Chondrocyte (in vitro differentiated cells): ENCODE data around the gene DCPS. TPM values are rescaled to one million over a fixed set of nuclear protein-coding genes. Genes with fewer than 3 reads are reported as not detected.
"Not testable (repeated sequence)": the region's sequence is repeated elsewhere in the genome, so short reads cannot be mapped to it uniquely, and the experiment has no call there.

Experiments used
- DNase-seq: peaks from one replicate; pipeline ENCODE4 v3.0.0; 2021; ENCODE audit warnings: mixed read lengths, low spot score
- H3K27ac Mint-ChIP-seq: one replicate; pipeline ENCODE4 v1.8.0; 2021; ENCODE audit warnings: mild to moderate bottlenecking, moderate library complexity, mixed read lengths; ENCODE audit not compliant: unreplicated experiment
- H3K27me3 Mint-ChIP-seq: 2 replicates; pipeline ENCODE4 v1.8.0; 2021; ENCODE audit warnings: low read depth, mixed read lengths
- H3K36me3 Mint-ChIP-seq: 2 replicates; pipeline ENCODE4 v1.8.0; 2021; ENCODE audit warnings: low read depth, mixed read lengths
- H3K4me1 Mint-ChIP-seq: 2 replicates; pipeline ENCODE4 v1.8.0; 2021; ENCODE audit warnings: low read depth, mild to moderate bottlenecking, mixed read lengths
- H3K4me3 Mint-ChIP-seq: one replicate; pipeline ENCODE4 v1.8.0; 2021; ENCODE audit warnings: mild to moderate bottlenecking, moderate library complexity, mixed read lengths; ENCODE audit not compliant: unreplicated experiment
- H3K9me3 Mint-ChIP-seq: 2 replicates; pipeline ENCODE4 v1.8.0; 2021; ENCODE audit warnings: low read depth, mixed read lengths
- CTCF ChIP-seq: fragments of 200-600 bp; sonication (generic); IDR thresholded peaks from 2 replicates; pipeline ENCODE4 v1.5.0; 2021; ENCODE audit warnings: antibody characterized with exemption, mild to moderate bottlenecking, moderate library complexity
- total RNA-seq: library from RNA; stranded (reverse); gene quantifications from 3 replicates; pipeline ENCODE4 v1.2.1, GENCODE V29; 2021

DCPS gene
- total RNA-seq, 1 donor from 2014 or later, result 12.4 TPM

DNA sequence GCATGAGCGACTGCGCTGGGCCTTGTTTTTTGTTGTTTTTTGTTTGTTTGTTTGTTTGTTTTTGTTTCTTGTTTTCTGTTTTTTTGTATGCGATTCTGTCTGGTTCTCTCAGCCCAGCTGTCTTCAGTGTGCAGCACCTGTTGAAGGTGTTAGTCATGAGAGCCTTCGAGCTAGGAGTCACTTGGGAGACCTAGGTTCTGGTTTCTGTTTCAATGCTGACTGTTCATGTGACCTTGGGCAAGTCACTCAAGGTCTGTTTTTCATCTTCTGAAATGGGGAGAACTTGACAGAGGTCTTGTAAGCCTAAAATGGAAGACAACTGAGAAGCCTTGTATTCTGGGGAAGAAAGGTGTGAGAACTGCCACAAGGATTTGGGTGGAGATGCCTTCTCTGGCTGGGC is 1.8 kb downstream of the DCPS start:
- DNase-seq, result no peak
- H3K27ac Mint-ChIP-seq, result no peak overlapping the region
- peaks cover 40% of the 10 kb centered on the region for H3K4me1 Mint-ChIP-seq
- no peaks in the 10 kb centered on the region for H3K27me3 Mint-ChIP-seq
- H3K9me3 Mint-ChIP-seq, result no peaks in the 10 kb centered on the region
- no peaks in the 10 kb centered on the region for H3K36me3 Mint-ChIP-seq
- no peak for TF ChIP-seq CTCF
- H3K4me3 Mint-ChIP-seq, result no peak overlapping the region

DNA sequence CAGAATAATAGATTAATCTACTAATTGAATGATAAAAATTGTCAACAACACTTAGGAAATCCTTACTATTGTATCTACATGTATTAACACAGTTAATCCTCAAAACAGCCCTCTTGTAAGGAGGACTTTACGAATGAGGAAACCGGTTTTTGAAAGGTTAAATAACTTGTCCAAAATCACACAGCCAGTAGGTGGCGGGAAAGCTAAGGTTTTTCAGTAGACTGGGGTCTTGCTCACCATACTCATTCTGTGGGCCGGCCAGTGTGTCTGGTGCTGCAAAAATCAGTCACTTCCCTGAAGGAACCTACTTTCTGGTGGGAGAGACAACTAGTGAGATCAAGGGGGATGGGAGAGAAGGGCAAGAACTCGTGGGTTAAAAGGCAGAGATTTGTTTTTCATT is 3.8 kb downstream of the DCPS start:
- no peak for DNase-seq
- no peaks in the 10 kb centered on the region for H3K27me3 Mint-ChIP-seq
- H3K27ac Mint-ChIP-seq, result no peak overlapping the region
- peaks cover 4% of the 10 kb centered on the region for H3K36me3 Mint-ChIP-seq
- TF ChIP-seq CTCF, result peak; percentile 83
- H3K9me3 Mint-ChIP-seq, result no peaks in the 10 kb centered on the region
- H3K4me3 Mint-ChIP-seq, result no peak overlapping the region
- H3K4me1 Mint-ChIP-seq, result peaks cover 41% of the 10 kb centered on the region

GRCh38 chr11:126308271-126308671 is 4.4 kb downstream of the DCPS start:
- peaks cover 37% of the 10 kb centered on the region for H3K4me1 Mint-ChIP-seq
- H3K4me3 Mint-ChIP-seq, result no peak overlapping the region
- peaks cover 4% of the 10 kb centered on the region for H3K36me3 Mint-ChIP-seq
- no peaks in the 10 kb centered on the region for H3K27me3 Mint-ChIP-seq
- no peak overlapping the region for H3K27ac Mint-ChIP-seq
- DNase-seq, result no peak
- TF ChIP-seq CTCF, result no peak
- H3K9me3 Mint-ChIP-seq, result no peaks in the 10 kb centered on the region

DNA sequence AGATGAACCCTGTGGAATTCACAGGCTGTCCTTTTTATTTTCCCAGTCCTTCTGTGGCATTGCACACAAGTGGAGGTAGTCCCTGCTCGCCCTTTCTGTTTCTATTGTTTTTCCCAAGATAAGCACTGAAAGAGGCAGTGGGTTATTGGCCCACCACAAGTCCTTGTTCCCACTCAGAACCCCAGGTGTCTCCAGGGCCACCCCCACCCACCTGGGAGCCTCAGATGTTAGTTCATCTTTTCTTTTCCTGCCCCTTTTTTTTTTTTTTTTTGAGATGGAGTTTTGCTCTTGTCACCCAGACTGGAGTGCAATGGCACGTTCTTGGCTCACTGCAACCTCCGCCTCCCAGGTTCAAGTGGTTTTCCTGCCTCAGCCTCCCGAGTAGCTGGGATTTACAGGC is 4.9 kb downstream of the DCPS start:
- H3K4me1 Mint-ChIP-seq, result peaks cover 38% of the 10 kb centered on the region
- not testable (repeated sequence) for H3K9me3 Mint-ChIP-seq, H3K27me3 Mint-ChIP-seq, DNase-seq, H3K27ac Mint-ChIP-seq, H3K4me3 Mint-ChIP-seq, H3K36me3 Mint-ChIP-seq

DNA sequence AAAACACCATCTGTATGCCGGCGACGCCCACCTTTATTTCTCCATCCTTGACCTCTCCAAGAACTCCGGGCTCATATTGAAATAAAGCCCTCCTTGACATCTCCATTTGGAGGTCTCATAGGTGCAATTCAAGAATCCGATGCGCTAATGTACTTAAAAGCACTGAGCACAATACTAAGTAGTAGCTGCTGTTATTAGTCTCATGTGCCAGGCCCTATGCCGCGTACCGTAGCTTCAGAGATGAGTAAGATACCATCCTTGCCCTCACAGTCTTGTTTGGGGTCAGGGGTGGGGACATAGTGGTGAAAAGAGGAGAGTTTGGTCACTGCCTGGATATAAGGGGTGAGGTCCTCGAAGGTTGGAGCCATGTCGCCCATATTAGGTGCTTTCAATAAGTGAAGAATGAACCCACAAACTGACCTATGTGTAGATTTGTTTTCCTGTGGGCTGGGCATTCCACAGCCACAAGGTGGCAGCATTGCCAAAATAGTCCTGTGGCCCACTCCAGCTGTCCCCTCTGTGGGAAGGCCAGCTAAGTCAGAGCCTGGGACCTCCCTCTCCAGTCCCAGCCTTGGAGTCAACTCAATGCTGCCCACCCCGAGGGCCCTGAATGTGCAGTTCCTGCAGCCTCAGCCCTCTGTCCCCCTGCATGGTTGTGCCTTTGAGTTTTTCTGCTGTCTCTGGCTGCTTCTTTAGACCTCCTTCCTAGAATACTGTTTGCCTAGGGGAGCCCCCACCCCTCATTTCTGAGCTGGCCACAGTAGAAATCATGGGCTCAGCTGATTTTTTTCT is 6.5 kb downstream of the DCPS start:
- Mint-ChIP-seq H3K9me3 (no peaks in the 10 kb centered on the region), H3K4me1 (peaks cover 28% of the 10 kb centered on the region), H3K27ac (no peak overlapping the region), H3K27me3 (no peaks in the 10 kb centered on the region), H3K4me3 (no peak overlapping the region), H3K36me3 (peaks cover 5% of the 10 kb centered on the region)
- DNase-seq, result no peak
- peak; percentile 98 for TF ChIP-seq CTCF

GRCh38 chr11:126310992-126311310 is 7.1 kb downstream of the DCPS start:
- no peak for TF ChIP-seq CTCF
- no peak for DNase-seq

More at GRCh38 chr11:126310992-126311310, 7.1 kb downstream of the DCPS start:
- Mint-ChIP-seq H3K36me3 (peaks cover 5% of the 10 kb centered on the region), H3K27me3 (no peaks in the 10 kb centered on the region), H3K4me1 (peaks cover 26% of the 10 kb centered on the region), H3K27ac (no peak overlapping the region), H3K9me3 (no peaks in the 10 kb centered on the region), H3K4me3 (no peak overlapping the region)
